Fibroblast of lung (primary cell): ENCODE results near the gene PDIA5. TPM values are rescaled to one million over a fixed set of nuclear protein-coding genes. Genes with fewer than 3 reads are reported as not detected.

Experiments used
- DNase-seq, 2 donors: peaks; one replicate each; pipeline versions ENCODE4 v3.0.0 to v3.0.0-alpha.2; 2010; ENCODE audit warnings: low read depth in 2 of 2
- H2AFZ ChIP-seq: 2 replicates; pipeline ENCODE4 v1.5.1; 2012; ENCODE audit warnings: low read length, control low read depth, inconsistent platforms
- H3K27ac ChIP-seq: 2 replicates; pipeline ENCODE4 v1.5.1; 2011; ENCODE audit warnings: low read length, control low read depth; ENCODE audit not compliant: insufficient read depth
- H3K27me3 ChIP-seq: 2 replicates; pipeline ENCODE4 v1.5.1; 2011; ENCODE audit warnings: mild to moderate bottlenecking, low read length; ENCODE audit not compliant: control insufficient read depth, insufficient read depth
- H3K36me3 ChIP-seq: 2 replicates; pipeline ENCODE4 v1.5.1; 2011; ENCODE audit warnings: low read length; ENCODE audit not compliant: control insufficient read depth, insufficient read depth
- H3K4me1 ChIP-seq: 2 replicates; pipeline ENCODE4 v1.5.1; 2011; ENCODE audit warnings: low read length; ENCODE audit not compliant: control insufficient read depth, insufficient read depth; ENCODE audit errors: extremely low read depth
- H3K4me2 ChIP-seq: 2 replicates; pipeline ENCODE4 v1.5.1; 2011; ENCODE audit warnings: low read length, control low read depth; ENCODE audit not compliant: insufficient read depth; ENCODE audit errors: extremely low read depth
- H3K4me3 ChIP-seq, 4 experiments: fragments of 200-600 bp in 1 of 4; sonication (generic) in 1 of 4; replicated peaks in 1 of 4; 2 replicates each; pipeline ENCODE4 v1.5.1; 2011 to 2016; ENCODE audit warnings: low read length in 4 of 4, low read depth in 3 of 4, mild to moderate bottlenecking in 3 of 4, control low read depth in 2 of 4, inconsistent platforms in 1 of 4, mixed read lengths in 1 of 4; ENCODE audit not compliant: insufficient read depth in 1 of 4; ENCODE audit errors: control extremely low read depth in 1 of 4
- H3K79me2 ChIP-seq: 2 replicates; pipeline ENCODE4 v1.5.1; 2012; ENCODE audit warnings: mild to moderate bottlenecking, low read length, inconsistent platforms; ENCODE audit not compliant: control insufficient read depth, insufficient read depth
- H3K9ac ChIP-seq: 2 replicates; pipeline ENCODE4 v1.5.1; 2011; ENCODE audit warnings: mild to moderate bottlenecking, low read length, control low read depth; ENCODE audit not compliant: insufficient read depth
- H3K9me3 ChIP-seq: 2 replicates; pipeline ENCODE4 v1.5.1; 2012; ENCODE audit warnings: low read depth, low read length; ENCODE audit not compliant: control insufficient read depth, insufficient read depth
- H4K20me1 ChIP-seq: 2 replicates; pipeline ENCODE4 v1.5.1; 2011; ENCODE audit warnings: low read length; ENCODE audit not compliant: control insufficient read depth, insufficient read depth; ENCODE audit errors: extremely low read depth
- EZH2 ChIP-seq: IDR thresholded peaks from 2 replicates; pipeline ENCODE4 v1.5.1; 2012; ENCODE audit warnings: low read length, control low read depth, mild to moderate bottlenecking; ENCODE audit errors: missing control alignments
- polyA plus RNA-seq, 2 donors: library from polyadenylated mRNA; depleted of rRNA in 1 of 2; stranded (reverse) in 1 of 2; unstranded in 1 of 2; fragments of >200 nt; gene quantifications; 2 replicates each; pipeline ENCODE4 v1.2.1, GENCODE V29; 2011 to 2012; ENCODE audit warnings: missing spikeins in 1 of 2
- total RNA-seq: library from RNA; depleted of rRNA; stranded (reverse); fragments of >200 nt; gene quantifications from 2 replicates; pipeline ENCODE4 v1.2.1, GENCODE V29; 2014
- TF ChIP-seq, protein P1 (sequence below), 2 donors: IDR thresholded peaks in 1 of 2; conservative IDR thresholded peaks in 1 of 2; 1 replicate in 1 of 2; 2 replicates in 1 of 2; pipeline ENCODE4 v1.5.1; 2011 to 2012; ENCODE audit warnings: low read length in 2 of 2, control low read depth in 1 of 2, inconsistent platforms in 1 of 2, low read depth in 1 of 2, mild to moderate bottlenecking in 1 of 2

The PDIA5 gene
- total and polyA plus RNA-seq, 2 donors (not counting 1 experiment from before 2014, with no cell fraction given), result 27.9 to 51.4 TPM

- Histone ChIP-seq H2AFZ (no peak overlapping the region), H3K79me2 (no peaks in the 10 kb centered on the region)
These were observed 62.7 kb downstream of the PDIA5 start for GRCh38 chr3:123129532-123129931.

GRCh38 chr3:123130079-123130750 lies 63.4 kb downstream of the PDIA5 start:
- no peaks in the 10 kb centered on the region for H4K20me1 ChIP-seq
- H3K4me1 ChIP-seq, result no peaks in the 10 kb centered on the region
- H3K9me3 ChIP-seq, result no peaks in the 10 kb centered on the region
- no peak overlapping the region for H3K4me3 ChIP-seq
- TF ChIP-seq EZH2, result no peak
- TF ChIP-seq, protein P1, sequence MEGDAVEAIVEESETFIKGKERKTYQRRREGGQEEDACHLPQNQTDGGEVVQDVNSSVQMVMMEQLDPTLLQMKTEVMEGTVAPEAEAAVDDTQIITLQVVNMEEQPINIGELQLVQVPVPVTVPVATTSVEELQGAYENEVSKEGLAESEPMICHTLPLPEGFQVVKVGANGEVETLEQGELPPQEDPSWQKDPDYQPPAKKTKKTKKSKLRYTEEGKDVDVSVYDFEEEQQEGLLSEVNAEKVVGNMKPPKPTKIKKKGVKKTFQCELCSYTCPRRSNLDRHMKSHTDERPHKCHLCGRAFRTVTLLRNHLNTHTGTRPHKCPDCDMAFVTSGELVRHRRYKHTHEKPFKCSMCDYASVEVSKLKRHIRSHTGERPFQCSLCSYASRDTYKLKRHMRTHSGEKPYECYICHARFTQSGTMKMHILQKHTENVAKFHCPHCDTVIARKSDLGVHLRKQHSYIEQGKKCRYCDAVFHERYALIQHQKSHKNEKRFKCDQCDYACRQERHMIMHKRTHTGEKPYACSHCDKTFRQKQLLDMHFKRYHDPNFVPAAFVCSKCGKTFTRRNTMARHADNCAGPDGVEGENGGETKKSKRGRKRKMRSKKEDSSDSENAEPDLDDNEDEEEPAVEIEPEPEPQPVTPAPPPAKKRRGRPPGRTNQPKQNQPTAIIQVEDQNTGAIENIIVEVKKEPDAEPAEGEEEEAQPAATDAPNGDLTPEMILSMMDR (conservative IDR thresholded peaks at IDR 0.05 in 1 of 2, IDR thresholded peaks at IDR 0.05 in 1 of 2; ENCODE audit: low read depth in 1 of 2, low read length in 2 of 2), result no peak
- no peak overlapping the region for H3K27ac ChIP-seq
- peaks cover 5% of the 10 kb centered on the region for H3K36me3 ChIP-seq
- DNase-seq, result no peak
- no peak overlapping the region for H3K9ac ChIP-seq
- no peak overlapping the region for H2AFZ ChIP-seq
- no peaks in the 10 kb centered on the region for H3K27me3 ChIP-seq
- H3K4me2 ChIP-seq, result no peak overlapping the region
- H3K79me2 ChIP-seq, result no peaks in the 10 kb centered on the region

More at GRCh38 chr3:123129532-123129931, 62.7 kb downstream of the PDIA5 start:
- no peak for DNase-seq
- H3K27ac ChIP-seq, result no peak overlapping the region
- H3K9me3 ChIP-seq, result no peaks in the 10 kb centered on the region
- H3K9ac ChIP-seq, result no peak overlapping the region
- H3K36me3 ChIP-seq, result peaks cover 7% of the 10 kb centered on the region
- no peak overlapping the region for H3K4me3 ChIP-seq
- no peak for TF ChIP-seq EZH2
- TF ChIP-seq, protein P1 (conservative IDR thresholded peaks at IDR 0.05 in 1 of 2, IDR thresholded peaks at IDR 0.05 in 1 of 2; ENCODE audit: low read depth in 1 of 2, low read length in 2 of 2), result no peak
- H3K4me2 ChIP-seq, result no peak overlapping the region
- H4K20me1 ChIP-seq, result no peaks in the 10 kb centered on the region
- H3K4me1 ChIP-seq, result no peaks in the 10 kb centered on the region
- H3K27me3 ChIP-seq, result no peaks in the 10 kb centered on the region

GRCh38 chr3:123134671-123135070 lies 67.8 kb downstream of the PDIA5 start:
- no peak overlapping the region for H3K9ac ChIP-seq
- H3K27me3 ChIP-seq, result no peaks in the 10 kb centered on the region
- no peak for DNase-seq
- no peak overlapping the region for H3K4me2 ChIP-seq
- H3K4me1 ChIP-seq, result no peaks in the 10 kb centered on the region
- no peaks in the 10 kb centered on the region for H3K79me2 ChIP-seq
- peaks cover 8% of the 10 kb centered on the region for H3K36me3 ChIP-seq
- H2AFZ ChIP-seq, result no peak overlapping the region
- TF ChIP-seq EZH2, result no peak
- TF ChIP-seq, protein P1 (conservative IDR thresholded peaks at IDR 0.05 in 1 of 2, IDR thresholded peaks at IDR 0.05 in 1 of 2; ENCODE audit: low read depth in 1 of 2, low read length in 2 of 2), result no peak
- no peak overlapping the region for H3K4me3 ChIP-seq
- no peak overlapping the region for H3K27ac ChIP-seq
- no peaks in the 10 kb centered on the region for H3K9me3 ChIP-seq
- no peaks in the 10 kb centered on the region for H4K20me1 ChIP-seq
